Measurements from ENCODE around the gene PCSK4.

DNA sequence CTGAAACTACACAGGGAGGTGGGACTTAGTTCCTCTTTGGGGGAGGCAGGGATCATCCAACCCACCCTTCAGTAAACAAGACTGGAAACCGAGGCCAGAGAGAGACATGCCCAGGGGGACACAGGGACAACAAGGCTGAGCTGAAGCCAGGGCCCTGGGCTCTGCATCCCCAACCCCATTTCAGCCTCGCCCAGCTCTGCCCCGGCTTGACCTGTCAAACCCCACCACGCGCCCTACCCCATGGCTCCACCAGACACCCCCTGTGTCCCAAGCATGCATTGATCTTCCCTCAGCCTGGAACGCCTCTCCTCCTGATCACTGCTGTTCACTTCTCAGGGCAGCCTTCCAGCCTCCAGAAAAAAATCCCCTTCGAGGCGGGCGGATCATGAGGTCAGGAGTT is 42.2 kb downstream of the PCSK4 start:
- TF ChIP-seq BHLHE40 (IDR thresholded peaks at IDR 0.05; ENCODE audit: low read depth, low read length) (no peak), POLR2A (IDR thresholded peaks at IDR 0.05; ENCODE audit: low read length) (no peak)

All from A549 (cell line).